ENCODE results near the gene RBBP8NL. TPM values are rescaled to one million over a fixed set of nuclear protein-coding genes. Genes with fewer than 3 reads are reported as not detected.
A peak's percentile ranks its signal among the peaks of the same experiment; 100 is the strongest.

The RBBP8NL gene
- total RNA-seq, 1 donor from 2014 or later, result not detected

DNA sequence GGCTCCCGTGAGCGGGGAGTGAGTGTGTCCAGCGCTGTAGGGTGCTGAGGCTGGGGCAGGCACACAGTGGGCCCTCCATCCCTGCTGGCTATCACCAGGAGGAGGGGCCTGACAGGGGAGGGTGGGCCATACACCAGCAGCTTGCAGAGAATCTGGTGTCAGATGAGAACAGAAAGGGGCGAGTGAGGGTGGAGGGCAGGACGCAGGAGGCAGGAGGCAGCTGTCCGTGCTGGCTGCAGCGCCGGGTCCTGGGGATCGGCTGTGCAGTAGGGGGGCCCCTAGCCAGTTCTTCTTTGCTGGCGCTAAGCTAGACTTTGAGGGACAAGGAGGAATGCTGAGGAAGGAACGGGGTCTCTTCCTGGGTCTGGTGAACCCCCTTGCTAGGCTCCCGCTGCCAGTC is 18.7 kb downstream of the RBBP8NL start:
- no peak for DNase-seq (ENCODE audit: extremely low read depth, low read depth, low spot score)

DNA sequence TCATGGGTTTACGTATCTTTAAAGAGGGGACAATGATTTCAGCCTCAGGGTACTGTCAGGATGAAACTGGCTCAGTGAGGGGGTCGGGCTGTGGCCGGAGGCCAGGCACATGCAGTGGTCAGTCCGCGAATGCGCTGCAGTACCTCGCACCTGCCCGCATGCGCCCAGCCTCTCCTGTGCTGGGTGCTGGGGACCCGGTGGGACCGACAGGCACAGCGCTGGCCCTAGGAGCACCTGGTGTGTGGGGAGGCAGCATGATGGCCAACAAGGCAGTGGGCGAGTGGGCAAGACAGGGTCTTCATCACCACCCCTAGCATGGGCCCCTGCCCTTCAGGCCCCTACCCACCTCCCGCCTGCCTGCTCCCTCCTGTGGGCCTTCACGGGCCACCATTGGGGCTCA is 19.3 kb downstream of the RBBP8NL start:
- no peak for DNase-seq (ENCODE audit: extremely low read depth, low read depth, low spot score)

DNA sequence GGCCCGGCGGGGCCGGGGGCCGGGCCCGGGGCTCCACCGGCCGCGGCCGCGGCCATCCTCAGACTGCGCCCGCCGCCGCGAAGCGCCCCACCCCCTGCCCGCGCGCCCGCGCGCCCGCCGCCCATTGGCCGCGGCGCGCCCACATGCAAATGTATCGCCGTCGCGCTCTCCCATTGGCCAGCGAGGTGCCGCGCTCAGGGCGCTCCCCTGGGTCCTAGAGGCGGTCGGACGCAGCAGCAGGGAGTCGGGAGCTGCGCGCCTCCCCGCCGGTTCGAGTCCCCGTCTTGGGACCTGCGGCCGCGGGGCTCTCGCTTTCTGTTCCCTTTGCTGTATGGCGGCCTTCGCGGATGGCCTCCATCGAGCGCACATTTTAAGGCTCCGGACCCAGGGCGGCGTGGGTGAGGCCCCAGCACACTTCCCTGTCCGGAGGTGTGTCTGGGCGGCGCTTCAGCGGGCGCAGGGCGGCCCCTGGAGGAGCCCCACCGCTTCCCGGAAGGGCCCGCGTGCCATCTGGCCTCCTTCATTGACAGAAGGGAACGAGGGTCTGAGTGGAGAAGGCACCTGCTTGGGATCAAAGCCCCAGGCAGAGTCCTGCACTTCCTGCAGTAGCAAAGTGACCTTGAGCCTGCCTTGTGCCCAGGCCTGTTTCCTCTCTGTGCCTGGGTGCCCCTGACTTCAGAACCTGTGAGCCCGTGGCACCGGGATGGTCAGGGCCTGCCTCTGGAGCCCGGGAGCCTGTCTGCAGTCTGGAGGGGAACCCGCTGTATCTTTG is 19.9 kb downstream of the RBBP8NL start, which contains the start of gene CABLES2:
TSS of gene CABLES2 (minus strand) at position 65 of the 772 bp plus-strand sequence. CDS start at position 56, 9 bp downstream.
- DNase-seq (ENCODE audit: extremely low read depth, low read depth, low spot score), result peak; percentile 14

DNA sequence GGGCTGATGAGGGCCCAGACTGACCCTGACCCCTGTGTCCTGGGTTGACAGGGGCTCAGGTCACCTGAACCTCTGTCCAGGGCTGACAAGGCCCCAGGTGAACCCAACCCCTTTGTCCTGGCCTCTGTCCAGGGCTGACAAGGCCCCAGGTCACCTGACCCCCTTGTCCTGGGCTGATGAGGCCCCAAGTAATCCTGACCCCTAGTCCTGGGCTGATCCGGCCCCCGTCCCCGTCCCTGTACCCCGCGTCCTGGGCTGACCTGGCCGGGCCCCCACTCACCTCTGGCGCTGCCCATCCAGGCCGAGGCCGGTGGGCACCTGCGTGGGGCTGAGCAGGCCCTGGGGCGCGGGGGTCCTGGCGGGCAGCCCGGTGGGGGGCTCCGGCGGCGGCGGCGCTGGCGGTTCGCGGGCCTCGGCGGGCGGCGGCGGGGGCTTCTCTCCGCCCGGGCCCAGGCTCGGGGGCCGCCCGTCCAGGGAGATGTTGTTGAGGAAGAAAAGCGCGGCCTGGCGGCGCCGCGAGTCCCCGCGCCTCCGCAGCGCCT is 20.6 kb downstream of the RBBP8NL start:
- no peak for DNase-seq (ENCODE audit: extremely low read depth, low read depth, low spot score)

DNA sequence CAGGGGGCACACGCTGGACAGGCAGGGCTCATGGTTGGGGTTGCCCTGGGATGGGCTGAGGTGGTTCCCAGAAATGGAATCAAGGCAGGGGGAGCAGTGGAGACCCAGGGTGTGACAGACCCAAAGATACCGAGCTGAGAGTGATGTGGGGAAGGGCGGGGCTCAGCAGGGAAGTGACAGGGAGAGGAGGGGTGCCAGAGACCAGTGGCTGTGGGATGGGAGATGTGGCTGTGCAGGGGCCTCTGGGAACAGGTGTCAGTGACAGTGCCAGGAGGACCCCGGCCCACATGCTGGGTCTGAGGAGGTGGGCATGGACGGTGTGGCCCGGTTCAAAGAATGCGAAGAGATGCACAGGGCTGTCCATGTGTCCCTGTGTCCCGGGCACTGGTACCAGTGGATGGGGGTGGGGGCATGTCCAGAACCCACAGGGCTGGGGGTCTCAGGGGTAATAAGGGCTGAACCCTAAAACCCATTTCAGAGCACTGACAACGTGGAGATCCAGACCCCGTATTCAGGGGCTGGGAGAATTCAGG is 21.3 kb downstream of the RBBP8NL start:
- no peak for DNase-seq (ENCODE audit: extremely low read depth, low read depth, low spot score)

DNA sequence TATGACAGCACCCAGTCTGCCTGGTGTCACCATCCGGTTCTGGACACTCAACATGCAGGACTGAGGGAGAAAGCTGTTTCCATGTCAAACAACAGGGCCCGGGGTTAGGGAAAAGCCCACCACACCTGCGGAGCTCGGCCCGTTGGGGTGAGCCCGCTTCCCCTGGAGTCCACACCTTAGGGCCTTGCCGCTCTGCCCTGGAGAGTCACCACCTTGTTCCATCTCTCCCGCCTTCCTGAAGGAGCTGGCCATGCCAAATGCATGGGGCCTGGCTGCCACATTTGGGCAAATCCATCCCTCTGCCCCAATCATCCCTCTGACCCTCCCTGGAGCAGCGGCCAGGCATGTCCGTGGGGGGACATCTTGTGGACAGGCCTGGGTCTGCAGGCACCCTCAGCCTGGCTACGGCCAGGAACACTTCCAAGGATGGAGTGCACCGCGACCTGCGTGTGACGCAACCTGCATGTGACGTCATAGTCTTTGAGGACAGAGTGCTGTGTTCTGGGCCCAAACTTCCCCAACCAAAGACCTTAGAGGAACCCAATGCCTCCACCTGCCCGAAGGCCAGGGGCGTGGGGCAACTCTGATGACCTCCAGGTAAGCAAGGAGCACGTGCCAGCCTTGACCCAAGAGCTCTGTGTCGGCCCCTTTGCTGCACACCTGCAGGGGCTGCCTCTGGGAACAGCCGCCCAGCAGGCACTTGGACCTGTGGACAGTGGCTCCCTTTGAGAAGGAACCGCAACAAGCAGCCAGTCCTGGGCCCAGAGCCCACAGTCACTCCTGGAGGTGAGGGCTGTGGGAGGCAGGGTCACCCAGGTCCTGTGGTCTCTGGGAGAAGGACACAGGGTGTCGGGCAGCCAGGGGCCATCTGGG is 22.0 kb downstream of the RBBP8NL start:
- DNase-seq (ENCODE audit: extremely low read depth, low read depth, low spot score), result no peak

DNA sequence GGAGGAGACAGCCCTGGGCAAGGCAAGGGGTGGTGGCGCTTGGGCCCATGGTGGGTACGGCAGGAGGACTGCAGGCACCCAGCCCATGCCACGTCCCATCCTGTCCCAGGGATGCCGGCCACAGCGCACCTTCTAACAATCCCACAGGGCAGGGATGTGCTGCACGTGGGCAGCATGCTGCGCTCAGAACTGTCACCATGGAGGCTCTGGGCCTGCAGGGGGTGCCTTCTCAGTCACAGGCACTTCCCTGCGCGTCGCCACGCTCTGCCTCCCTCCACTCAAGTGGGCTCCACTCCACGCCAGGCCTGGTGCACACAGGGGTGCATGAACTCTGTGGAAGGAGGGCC is 22.6 kb downstream of the RBBP8NL start:
- no peak for DNase-seq (ENCODE audit: extremely low read depth, low read depth, low spot score)

DNA sequence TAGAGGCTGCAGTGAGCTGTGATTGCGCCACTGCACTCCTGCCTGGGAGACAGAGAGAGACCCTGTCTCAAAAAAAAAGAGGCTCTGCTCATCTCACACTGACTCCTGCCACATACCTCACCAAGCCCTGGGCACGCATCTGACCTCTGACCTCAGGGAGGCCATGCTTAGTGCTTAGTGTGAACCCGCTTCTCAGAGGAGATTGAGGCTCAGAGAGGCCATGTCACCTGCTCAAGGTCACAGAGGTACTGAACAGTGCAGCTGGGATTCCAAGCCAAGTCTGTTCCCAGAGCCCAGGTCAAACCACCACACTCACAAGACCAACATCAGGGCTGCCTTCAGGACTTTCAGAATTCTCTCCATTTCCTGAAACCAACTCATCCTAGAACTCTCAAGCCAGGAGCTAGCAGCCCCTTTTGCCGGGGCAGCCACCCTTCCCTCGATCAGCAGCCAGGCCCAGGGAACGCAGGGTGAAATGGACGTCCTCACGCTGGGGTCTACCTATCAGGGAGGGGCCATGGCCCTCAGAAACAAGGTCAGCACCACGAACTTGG is 23.1 kb downstream of the RBBP8NL start:
- no peak for DNase-seq (ENCODE audit: extremely low read depth, low read depth, low spot score)

DNA sequence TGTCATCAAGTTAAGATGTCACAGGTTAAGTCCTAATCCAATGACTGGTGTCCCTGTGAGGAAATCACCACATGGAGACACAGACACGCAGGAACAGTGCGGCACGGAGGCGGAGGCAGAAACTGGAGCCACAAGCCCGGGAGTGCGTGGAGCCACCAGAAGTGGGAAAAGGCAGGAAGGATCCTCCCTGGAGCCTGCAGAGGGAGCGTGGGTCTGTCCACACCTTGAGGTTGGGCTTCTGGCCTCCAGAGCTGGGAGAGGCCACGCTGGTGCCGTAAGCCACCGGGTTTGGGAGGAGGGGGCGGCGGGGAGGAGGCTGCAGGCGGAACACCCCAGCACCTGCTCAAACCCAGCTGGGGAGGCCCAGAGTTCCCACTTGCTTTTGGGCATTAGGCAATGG is 24.0 kb downstream of the RBBP8NL start:
- DNase-seq (ENCODE audit: extremely low read depth, low read depth, low spot score), result no peak

DNA sequence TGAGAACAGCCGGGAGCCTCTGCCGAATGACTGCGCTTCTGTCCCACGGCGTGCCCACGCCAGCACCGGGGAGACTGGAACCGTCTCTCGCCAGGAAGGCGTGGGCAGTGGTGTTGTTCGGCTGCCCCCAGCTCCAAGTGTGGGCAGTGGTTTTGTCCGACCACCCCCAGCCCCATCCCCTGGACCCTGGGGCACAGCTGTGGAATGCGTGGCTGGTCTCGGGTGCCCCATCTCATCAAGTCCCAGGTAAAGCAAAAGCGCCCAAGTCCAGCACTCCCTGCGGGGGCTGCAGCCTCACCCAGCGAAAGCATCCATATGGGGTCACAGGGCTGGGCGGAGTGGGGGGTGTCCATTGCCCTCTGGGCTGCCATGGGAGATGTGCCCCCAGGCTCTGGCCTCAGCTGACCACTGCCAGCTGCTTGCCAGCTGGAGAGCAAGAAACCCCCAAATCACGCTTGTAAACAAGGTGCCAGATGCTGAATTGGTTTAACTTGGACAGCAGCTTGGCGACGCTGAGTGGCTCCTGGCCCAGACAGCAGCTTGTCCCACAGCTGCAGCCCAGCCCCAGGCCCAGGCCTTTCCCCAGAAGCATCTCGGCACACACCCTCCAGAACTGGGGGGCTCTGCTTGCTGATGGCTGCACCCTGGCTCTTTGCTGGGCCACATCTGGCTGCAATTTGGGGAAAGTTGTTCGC is 24.7 kb downstream of the RBBP8NL start:
- no peak for DNase-seq (ENCODE audit: extremely low read depth, low read depth, low spot score)

DNA sequence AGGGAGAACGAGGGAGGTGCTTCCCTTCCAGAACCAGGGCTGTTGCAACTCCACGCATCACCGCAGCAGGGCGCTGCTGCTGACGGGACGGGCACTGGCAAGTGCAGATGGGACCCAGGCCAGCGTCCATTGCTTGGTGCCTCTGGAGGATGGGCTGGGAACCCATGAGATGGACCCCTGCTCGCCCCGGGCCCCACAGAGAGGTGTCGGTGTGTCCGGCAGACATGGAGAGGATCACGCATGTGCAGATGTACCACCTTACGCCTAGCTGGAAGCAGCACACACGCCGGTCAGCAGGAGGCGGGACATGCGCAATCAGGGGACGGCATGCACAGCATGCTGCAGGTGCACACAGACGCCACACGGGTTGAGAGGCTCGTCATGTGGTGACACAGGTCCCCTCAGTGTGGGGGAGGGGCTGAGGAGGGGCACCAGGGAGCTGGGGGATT is 26.0 kb downstream of the RBBP8NL start:
- no peak for DNase-seq (ENCODE audit: extremely low read depth, low read depth, low spot score)

DNA sequence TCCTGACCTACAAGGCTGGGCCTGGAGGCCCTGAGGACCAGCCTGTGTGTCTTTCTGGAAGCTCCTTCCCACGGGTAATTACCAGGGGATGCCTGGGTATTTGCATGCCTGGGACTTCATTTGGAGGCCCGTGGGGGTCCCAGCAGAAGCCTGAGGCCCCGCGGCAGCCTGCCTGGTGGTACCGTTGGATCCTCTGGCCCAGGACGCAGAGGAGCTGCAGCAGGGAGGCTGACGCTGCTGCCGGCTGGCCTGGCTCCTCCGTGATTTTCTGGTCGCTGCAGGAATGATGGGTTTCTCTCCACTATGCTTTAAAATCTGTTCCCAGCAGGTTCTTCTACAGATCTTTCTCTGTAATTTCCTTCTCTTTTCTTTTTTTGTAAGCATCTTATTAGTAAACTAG is 26.8 kb downstream of the RBBP8NL start:
- no peak for DNase-seq (ENCODE audit: extremely low read depth, low read depth, low spot score)

DNA sequence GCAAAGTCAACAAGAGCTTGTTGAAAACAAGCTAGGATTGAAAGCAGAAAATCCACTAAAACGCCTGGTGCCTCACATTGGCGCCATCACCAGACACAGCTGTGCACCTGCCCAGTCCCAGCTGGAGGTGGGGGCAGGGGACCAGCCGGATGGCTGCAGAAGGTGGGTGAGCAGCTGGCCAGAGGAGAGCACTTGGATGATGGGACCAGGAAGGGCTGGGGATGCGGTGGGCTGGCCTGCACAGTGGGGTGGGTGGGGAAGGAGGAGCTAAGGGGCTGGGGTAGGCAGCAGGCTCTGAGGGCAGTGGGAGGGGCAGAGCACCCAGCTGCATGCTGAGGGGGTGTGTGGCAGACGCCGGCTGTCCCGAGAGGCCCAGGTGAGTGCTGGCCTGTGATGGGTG is 27.3 kb downstream of the RBBP8NL start:
- DNase-seq (ENCODE audit: extremely low read depth, low read depth, low spot score), result no peak

DNA sequence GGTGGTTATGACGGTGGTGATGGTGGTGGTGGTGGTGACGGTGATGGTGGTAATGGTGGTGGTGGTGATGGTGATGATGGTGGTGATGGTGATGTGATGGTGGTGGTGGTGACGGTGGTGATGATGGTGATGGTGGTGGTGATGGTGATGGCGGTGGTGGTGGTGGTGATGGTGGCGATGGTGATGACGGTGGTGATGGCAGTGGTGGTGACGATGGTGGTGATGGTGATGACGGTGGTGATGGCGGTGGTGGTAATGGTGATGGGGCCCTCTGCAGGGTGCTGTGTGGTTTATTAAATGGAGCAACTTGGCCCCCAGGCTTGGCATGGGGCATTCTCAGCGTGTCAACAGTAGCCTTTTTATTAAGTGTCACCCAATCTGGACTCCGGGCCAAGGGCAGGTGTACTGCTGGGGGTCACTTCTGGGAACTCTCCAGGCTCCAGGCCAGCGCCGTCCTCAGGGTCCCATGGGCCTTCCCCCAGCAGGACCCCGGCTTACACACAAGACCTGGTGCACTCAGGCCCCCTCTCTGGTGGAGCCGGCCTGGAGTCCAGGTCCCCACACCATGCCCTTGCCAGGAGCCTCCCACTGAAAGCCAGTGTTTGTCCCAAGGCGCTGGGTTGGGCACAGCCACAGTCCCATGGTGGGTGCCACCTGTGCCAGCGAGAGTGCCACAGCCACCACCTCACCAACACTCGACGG is 29.1 kb downstream of the RBBP8NL start:
- no peak for DNase-seq (ENCODE audit: extremely low read depth, low read depth, low spot score)

DNA sequence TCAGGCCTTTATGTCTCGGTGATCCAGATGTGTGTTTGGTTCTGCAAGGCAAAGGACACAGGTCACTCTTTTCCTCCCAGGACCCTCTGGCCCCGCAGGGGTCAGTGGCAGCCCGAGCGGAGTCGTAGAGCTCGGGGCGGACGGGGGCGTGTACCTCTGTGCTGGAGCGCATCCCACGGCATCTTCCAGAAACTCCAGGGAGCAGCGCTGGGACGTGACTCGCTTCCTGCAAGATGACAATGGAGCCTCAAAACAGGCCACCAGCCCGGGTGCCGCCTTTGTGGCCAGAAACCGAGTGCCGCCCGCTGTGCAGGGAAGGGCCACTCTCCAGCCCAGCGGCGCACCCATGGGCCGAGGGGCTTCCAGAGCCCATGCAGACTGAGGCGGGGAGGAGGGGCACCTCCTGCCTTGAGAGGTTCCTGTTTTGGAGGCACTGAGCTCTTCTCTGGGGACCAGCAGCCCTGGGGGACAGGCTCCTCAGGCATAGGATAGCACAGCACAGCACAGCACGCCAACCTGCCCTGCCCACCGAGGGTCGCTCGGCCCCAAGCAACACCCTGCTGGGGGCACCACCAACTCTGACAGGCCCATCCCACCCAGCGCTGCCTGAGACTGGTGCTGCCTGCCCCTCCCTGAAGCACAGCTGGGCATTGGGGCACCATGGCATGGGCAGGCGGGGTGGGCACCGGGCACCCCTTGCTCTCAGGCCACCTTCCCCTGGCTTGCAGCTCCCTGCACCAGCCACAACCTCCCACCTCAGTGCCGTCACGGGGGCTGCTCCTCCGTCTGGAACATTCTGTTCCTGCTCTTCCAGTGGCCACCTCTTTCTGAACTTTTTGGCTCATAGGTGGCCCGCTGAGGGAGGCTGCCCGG is 30.7 kb downstream of the RBBP8NL start:
- no peak for DNase-seq (ENCODE audit: extremely low read depth, low read depth, low spot score)

DNA sequence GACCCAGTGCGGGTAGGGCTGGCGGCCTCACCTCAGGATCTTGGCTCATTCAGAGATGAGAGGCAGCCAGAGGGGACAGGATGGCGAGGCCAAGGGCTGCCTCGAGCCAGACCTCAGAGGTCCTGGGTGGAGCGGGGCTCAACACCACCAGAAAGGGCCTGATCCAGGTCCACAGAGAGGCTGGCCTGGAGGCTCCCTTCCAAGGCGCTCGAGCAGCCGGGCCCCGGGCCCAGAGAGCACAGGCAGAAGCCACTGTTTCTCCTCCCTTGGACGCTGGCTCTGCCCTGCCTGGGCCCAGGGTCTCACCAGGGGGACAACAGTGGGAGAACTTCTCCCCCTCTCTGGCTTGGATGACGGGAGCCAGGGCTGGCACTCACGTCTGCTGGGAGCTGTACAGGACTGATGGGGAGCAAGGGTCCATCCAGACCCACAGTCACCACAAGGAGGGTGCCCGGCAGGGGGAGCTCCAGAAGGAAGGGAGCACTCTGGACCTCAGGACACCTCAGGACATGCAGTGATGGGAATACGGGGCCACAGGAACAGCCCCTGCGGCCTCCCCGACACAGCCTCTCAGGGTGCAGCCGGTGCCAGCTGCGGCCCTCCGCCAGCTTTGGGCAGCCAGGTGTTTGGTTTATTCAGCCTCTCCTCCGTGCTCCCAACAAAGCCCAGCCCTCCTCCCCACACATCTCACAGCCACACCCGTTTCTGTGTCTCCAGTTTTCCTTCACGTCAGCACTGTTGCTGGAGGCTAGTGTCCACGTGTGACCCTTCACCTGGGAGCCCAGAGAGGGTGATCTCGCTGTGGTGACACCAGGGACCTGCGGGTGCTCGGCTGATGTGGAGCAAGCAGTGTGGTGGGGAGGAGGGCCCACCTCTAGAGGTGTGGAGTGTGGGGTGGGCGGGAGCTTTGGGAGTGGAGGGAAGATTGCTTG is 31.8 kb downstream of the RBBP8NL start:
- no peak for DNase-seq (ENCODE audit: extremely low read depth, low read depth, low spot score)

DNA sequence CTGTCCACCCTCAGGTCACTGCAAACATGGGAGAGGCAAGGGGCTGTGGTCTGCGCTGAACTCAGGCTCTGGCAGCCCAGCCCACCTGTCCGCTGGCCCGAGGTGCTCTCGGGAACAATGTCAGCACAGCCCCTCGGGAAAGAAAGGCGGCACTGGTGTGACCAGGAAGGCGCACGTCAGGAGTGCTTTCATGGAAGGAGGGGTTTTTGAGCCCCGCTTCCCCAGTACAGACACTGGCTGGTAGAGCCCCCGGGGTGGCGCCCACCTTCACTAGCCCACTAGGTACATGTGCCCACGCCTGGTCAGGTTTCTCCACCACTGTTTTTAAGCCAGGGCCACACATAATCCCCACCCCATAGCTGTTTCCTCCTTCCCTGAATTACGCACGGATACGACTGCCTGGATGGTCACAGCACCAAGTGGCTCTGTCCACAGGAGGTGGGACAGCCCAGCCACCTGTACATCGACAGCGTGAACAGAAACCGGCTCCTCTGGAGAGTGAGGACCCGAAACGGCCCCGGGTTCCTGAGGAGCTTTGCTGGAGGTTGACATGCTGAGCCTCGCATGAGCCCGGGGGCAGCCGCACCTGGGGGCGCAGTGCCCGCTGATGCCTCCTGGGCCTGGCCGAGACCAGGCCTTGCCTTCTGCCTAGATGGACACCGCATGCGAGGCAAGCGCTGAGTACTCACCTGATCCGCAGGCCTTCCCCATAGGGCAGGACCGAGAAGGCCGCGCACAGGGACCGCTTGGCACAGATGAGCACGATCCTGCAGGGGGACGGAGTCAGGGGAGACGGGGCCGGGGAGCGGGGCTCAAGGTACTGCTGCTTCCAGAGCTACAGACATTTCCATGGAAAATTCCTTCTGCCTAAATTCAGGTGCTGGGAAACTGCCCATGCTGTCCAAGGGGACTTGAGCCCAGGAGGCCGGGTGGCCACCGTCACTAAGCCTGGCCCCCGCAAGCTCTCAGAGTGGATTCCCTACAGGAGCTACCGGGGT is 32.8 kb downstream of the RBBP8NL start:
- no peak for DNase-seq (ENCODE audit: extremely low read depth, low read depth, low spot score)

All from glomerular endothelial cell (primary cell).